GM19372 (cell line): ENCODE data around the gene UBE2N.
"Not testable (repeated sequence)": the region's sequence is repeated elsewhere in the genome, so short reads cannot be mapped to it uniquely, and the experiment has no call there.

Experiments used
- ATAC-seq: cut with Tn5 transposase; IDR thresholded peaks from one replicate; pipeline ENCODE4 v1.9.1; 2021; ENCODE audit warnings: mild to moderate bottlenecking, low read depth, moderate library complexity; ENCODE audit not compliant: unreplicated experiment

UBE2N gene

GRCh38 chr12:93415723-93416464 lies 25.9 kb downstream of the UBE2N start:
- no peak for ATAC-seq

DNA sequence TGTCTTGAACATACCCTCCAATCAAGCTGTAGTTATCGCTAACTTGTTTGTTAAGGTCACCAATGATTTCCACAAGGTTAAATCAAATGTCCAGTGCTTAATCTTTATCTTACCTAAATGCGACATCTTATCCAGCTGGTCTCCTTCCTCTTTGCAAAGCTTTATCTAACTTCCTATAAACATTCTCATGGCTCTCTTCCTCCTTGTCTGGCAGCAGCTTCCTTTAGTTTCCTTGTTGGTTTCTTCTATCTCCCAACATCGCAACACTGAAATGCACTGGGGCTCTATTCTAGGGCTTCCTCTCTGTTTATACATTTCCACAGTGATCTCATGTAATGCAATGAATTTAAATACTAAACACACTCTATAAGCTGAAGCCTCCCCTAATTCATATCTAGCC lies 28.7 kb downstream of the UBE2N start:
- no peak for ATAC-seq

GRCh38 chr12:93412396-93412795 lies 29.4 kb downstream of the UBE2N start:
- ATAC-seq: not testable (repeated sequence)

DNA sequence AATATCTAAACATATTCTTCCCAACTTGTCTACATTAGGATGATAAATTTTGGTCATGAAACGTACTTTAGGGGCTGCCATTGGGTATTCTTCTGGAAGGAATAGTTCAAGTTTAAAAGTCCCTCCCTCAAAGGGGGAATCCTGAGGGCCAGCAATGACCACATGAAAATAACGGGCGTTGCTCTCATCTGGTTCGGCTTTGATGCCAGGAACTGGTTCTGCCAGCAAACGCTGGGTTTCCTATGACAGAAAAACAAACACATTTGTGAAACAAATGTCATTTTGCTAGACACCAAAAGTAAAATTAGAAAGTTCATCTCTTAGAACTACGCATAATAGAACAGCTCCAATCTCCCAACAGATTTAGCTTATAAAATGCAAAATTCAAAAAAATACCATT lies 30.7 kb downstream of the UBE2N start:
- not testable (repeated sequence) for ATAC-seq

DNA sequence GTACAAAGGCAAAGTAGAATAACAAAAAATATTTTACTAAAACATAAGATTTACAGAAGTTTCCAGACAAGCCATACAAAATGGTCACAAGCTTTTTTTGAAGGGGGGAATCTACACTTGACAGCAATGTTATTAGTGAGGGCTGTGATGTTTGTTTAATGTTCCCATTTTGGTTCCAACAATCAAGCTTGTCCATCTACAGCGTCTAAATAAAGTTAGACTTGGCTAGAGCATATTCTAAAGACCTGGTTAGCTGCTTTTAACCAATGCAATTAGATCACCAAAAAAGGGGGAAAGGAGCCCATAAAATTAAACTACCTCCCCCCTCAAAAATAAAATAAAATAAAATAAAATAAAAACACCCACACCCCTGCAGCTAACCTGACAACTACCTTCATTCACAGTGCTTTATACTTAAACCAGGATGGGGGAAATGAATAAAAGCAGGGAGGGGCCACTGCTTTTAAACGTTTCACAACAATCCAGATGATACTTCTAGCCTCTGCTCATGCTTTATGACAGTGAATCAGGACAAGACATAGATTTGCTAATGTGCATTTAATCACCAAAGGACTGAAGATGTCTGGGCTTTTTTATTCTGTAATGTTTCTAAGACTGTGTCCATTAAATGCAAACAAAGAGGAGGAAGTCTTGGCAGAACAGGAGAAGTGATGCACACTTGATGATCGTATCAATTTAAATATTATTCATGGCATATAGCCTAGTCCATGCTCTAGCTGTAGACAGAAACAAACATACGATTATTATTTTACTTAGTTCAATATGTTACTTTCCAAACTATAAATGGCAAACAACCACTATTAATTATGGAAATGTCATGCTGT lies 32.2 kb downstream of the UBE2N start:
- ATAC-seq: not testable (repeated sequence)

DNA sequence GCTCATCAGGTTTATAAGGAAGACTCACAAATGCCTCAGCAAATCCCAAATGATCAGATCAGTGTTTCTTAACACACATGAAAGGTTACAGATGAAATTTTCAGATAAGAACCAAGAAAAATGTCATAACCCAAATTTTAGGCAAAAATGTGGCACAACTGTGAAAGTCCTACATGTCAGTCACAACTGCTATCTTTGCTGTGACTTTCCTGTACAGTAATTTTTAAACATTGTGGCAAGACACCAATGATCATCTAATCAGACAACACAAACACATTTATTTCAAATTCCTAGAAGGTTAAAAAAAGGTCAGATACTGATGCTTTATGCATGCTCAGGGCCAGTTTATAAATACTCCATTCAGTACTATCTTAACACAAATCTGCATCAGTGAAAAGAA lies 32.9 kb downstream of the UBE2N start:
- ATAC-seq: no peak

- ATAC-seq: no peak
Observed at GRCh38 chr12:93407963-93408283, 33.8 kb downstream of the UBE2N start.

DNA sequence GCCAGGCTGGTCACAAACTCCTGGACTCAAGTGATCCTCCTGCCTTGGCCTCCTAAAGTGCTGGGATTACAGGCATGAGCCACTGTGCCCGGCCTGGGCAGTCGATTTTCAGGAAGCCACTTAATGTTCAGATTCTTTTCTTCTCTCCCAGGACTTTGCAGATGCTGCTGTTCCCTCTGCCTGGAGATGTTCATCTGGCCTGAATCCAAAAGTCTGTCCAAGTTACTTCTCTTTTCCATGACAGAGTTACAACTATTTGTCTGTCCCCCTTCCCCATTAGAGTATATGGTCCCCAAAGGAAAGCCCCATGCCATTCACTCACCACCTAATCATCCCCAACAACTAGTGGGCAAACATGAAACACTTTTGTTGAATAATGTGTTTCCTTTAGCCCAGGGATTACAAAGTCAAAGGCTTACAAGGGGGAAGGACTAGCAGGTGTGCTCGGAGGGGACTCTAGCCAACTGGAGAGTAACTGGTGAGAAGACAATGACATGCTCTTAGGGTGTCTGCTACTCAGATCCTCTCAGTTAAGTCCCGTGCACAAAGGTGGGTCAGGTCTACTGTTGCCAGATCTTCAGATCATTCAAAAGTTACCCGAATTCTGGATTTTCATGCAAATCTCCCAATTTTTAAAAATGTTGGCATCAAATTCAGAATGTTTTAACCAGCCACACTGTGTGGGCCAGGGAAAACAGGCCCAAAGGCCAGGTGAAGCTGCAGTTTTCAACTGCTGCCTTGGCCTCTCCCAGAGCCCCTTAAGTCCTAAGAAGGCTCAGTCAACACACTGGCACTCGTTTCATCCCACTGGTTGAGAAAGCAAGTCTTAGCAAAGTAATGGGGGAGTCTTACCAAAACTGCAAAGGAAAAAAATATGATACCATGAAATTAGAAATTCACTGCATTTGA lies 34.4 kb downstream of the UBE2N start:
- no peak for ATAC-seq

- ATAC-seq: no peak
Observed at GRCh38 chr12:93404961-93405849, 36.5 kb downstream of the UBE2N start.

DNA sequence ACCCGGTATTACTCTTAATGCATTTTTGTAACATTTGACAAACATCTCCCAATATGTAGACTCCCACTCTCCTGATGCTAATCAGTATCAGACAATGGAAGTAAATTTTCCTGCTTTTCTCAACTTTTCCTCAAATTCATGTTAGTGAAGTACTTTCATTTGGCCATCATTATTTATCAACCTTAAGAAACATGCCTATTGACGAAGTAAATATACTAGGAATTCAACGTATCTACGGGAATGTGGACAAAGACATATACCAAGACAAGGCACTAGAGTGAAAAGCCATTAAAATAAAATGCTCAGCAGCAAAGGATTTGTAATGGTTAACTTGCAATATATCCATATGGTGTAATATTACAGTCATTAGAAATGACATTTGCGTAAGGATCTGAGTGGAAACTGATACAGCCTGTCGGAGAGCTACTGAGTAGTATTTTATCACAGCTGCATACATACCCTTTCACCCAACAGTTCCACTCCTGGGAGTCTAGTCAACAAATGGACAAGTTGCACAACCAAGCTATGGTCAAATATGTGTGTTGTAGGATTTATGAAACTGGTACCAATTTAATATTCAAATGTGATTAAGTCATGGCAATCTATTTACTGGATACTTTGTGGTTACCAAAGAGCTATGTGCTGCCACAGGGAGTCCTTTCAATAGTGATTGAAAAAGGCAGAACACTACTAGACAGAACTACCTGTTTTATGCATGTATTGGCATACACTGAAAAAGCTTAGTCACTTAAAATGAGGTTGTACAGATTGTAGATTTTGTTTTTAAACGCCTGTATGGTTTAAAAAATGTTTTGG lies 37.6 kb downstream of the UBE2N start:
- ATAC-seq: no peak

DNA sequence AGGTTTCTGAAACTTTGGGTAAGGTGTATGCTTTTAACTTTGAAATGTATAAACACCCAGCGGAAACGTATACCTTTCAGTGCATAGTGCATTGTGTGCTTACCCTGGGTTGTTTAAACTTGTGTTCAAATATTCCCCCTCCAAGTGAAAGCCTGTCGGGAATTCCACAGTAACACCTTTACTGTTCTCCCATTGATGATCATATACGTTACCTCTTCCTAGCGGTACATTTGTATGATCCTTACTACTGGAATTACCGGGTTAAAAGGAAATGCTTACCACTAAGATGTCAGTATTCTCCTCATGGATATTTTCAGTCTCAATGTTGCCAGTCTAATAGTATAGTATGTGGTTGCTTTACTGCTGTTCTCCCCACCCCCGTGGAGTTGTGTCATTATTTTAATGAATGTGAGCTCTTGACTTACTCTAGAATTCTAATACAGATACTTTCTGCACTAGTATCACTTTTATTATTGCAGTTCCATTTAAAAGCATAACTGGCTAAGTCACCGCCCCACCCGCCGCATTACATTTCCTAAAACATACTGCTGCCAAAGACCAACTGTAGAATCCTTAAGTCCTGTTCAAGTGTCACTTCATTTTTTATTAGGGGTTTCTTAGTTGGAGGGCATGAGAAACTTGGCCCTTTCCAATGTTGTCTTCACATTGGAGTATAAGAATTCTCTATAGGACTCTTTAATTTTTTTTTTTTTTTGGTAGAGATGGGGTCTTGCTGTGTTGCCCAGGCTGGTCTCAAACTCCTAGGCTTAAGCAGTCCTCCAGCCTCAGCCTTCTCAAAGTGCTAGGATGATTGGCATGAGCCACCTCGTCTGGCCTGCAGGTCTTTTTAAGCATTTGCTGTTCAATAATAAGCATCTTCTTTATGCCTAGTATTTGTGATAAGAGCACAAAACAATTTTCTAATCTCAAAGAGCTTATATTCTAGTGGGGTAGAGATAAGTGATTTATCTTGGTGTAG lies 39.1 kb downstream of the UBE2N start:
- ATAC-seq: no peak

GRCh38 chr12:93399183-93399863 lies 42.4 kb downstream of the UBE2N start:
- ATAC-seq: peak; percentile 83

- no peak for ATAC-seq
Observed at GRCh38 chr12:93397412-93397811, 44.3 kb downstream of the UBE2N start.

GRCh38 chr12:93393425-93393824 lies 48.3 kb downstream of the UBE2N start:
- no peak for ATAC-seq

- no peak for ATAC-seq
Observed at GRCh38 chr12:93390549-93391297, 51.0 kb downstream of the UBE2N start.

- no peak for ATAC-seq
Observed at GRCh38 chr12:93390031-93390430, 51.7 kb downstream of the UBE2N start.

DNA sequence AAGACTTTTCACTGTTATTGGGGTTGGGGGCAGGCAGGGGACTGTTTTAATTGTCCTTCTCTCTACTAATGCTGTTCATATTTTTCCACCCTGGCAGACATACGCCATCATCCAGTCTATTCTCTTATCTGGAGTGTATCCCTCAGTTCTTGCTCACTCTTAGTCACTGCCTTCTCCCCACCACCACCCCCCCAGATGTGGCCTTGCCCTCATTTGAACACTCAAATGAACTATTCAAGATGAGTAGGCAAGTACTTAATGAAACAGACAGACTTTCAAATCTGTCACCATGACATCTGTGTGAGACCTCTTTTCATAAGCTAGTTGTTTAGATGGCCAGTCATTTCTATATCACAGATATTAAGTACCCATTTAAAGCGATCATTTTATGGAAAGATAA lies 54.0 kb downstream of the UBE2N start:
- no peak for ATAC-seq
